Retinal pigment epithelial cell (primary cell): ENCODE data around the gene TXNDC5.
A peak's percentile ranks its signal among the peaks of the same experiment; 100 is the strongest.

Experiments
- DNase-seq: peaks from one replicate; pipeline ENCODE4 v3.0.0-alpha.2; 2010; ENCODE audit warnings: low read depth
- H3K4me3 ChIP-seq: 2 replicates; pipeline ENCODE4 v1.5.1; 2011; ENCODE audit warnings: mild to moderate bottlenecking, low read length, control low read depth, moderate library complexity
- CTCF ChIP-seq: conservative IDR thresholded peaks from 2 replicates; pipeline ENCODE4 v1.5.1; 2011; ENCODE audit warnings: low read depth, low read length, control low read depth, inconsistent platforms

TXNDC5 gene

GRCh38 chr6:7910654-7911344 is at the start of gene TXNDC5:
TSS of gene TXNDC5 (minus strand) at chr6:7910788. CDS start at chr6:7910776, 12 bp downstream.
- peak within 1 kb of the TSS; percentile 60 for H3K4me3 ChIP-seq
- no peak for DNase-seq
- TF ChIP-seq CTCF: no peak

GRCh38 chr6:7960141-7960540 is 49.6 kb upstream of the TXNDC5 start:
- DNase-seq: no peak
- no peak for TF ChIP-seq CTCF
- H3K4me3 ChIP-seq: no peak overlapping the region

GRCh38 chr6:7959453-7959852 is 48.9 kb upstream of the TXNDC5 start:
- no peak for TF ChIP-seq CTCF
- DNase-seq: no peak
- H3K4me3 ChIP-seq: no peak overlapping the region

- no peak for DNase-seq
- TF ChIP-seq CTCF: no peak
- no peak overlapping the region for H3K4me3 ChIP-seq
Measured at GRCh38 chr6:7958464-7958863, 47.9 kb upstream of the TXNDC5 start.

GRCh38 chr6:7956257-7956656 is 45.7 kb upstream of the TXNDC5 start:
- H3K4me3 ChIP-seq: no peak overlapping the region
- TF ChIP-seq CTCF: no peak
- no peak for DNase-seq

- TF ChIP-seq CTCF: no peak
- H3K4me3 ChIP-seq: no peak overlapping the region
- DNase-seq: no peak
Measured at GRCh38 chr6:7954477-7955200, 44.1 kb upstream of the TXNDC5 start.

GRCh38 chr6:7953753-7954152 is 43.2 kb upstream of the TXNDC5 start:
- TF ChIP-seq CTCF: no peak
- DNase-seq: no peak
- no peak overlapping the region for H3K4me3 ChIP-seq
